ENCODE measurements around the gene ARHGEF40.

DNA sequence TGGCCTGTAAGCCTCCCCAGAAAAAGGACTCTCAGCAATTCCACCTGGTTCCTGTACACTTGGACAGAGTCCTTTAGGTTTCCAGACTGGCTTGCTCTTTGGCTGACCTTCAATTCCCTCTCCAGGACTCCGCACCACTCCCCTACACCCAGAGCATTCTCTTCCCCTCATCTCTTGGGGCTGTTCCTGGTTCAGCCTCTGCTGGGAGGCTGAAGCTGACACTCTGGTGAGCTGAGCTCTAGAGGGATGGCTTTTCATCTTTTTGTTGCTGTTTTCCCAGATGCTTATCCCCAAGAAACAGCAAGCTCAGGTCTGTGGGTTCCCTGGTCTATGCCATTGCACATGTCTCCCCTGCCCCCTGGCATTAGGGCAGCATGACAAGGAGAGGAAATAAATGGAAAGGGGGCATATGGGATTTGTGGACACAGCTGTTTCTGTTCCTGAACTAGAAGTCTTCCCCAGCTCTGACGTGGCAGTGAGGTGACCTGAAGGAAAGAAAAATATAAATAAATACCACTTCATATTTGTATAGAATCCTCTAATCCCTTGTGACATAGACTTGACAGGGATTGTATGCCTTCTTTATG, 26.6 kb upstream of the ARHGEF40 start:
- TF ChIP-seq EZH2 (IDR thresholded peaks at IDR 0.05; ENCODE audit: insufficient read depth, poor library complexity, severe bottlenecking) (no peak), EZH2phosphoT487 (IDR thresholded peaks at IDR 0.05; ENCODE audit: insufficient read depth, low read depth) (no peak)

All from GM23248 (cell line).